Cardiac muscle cell (in vitro differentiated cells and primary cell): ENCODE measurements around the gene SPRYD4. TPM values are rescaled to one million over a fixed set of nuclear protein-coding genes. Genes with fewer than 3 reads are reported as not detected.

Source experiments
- DNase-seq, 2 donors: peaks; one replicate each; pipeline versions ENCODE4 v3.0.0 to v3.0.0-alpha.2; 2010 to 2017; ENCODE audit warnings: low read depth in 1 of 2, low spot score in 1 of 2
- H3K27ac ChIP-seq: fragments of 200-600 bp; sonication (generic); 2 replicates; pipeline ENCODE4 v1.5.1; 2016
- H3K27me3 ChIP-seq: fragments of 200-600 bp; sonication (generic); 2 replicates; pipeline ENCODE4 v1.6.0; 2016; ENCODE audit warnings: control low read depth
- H3K36me3 ChIP-seq: fragments of 200-600 bp; sonication (generic); 2 replicates; pipeline ENCODE4 v1.5.1; 2016; ENCODE audit warnings: control low read depth
- H3K4me1 ChIP-seq: fragments of 200-600 bp; sonication (generic); 2 replicates; pipeline ENCODE4 v1.8.1; 2017; ENCODE audit warnings: low read depth, mild to moderate bottlenecking, mixed run types
- H3K4me3 ChIP-seq: fragments of 200-600 bp; sonication (generic); 2 replicates; pipeline ENCODE4 v1.5.1; 2016; ENCODE audit warnings: mild to moderate bottlenecking
- H3K9me3 ChIP-seq: fragments of 200-600 bp; sonication (generic); 2 replicates; pipeline ENCODE4 v1.5.1; 2017; ENCODE audit warnings: low read depth, mild to moderate bottlenecking, control low read depth
- polyA plus RNA-seq: library from polyadenylated mRNA; unstranded; fragments of >200 nt; fragmentation: Nextera tagmentation; extraction: Ambion mirVana; gene quantifications from 2 replicates; pipeline ENCODE4 v1.2.1, GENCODE V29; 2016
- total RNA-seq: library from RNA; depleted of rRNA; stranded (reverse); fragments of >200 nt; gene quantifications from 2 replicates; pipeline ENCODE4 v1.2.3, GENCODE V29; 2016
- TF ChIP-seq, protein P1 (sequence below): IDR thresholded peaks from 2 replicates; pipeline ENCODE4 v1.5.1; 2012; ENCODE audit warnings: low read depth, mild to moderate bottlenecking, low read length

SPRYD4 gene
- total and polyA plus RNA-seq, 2 experiments from 2014 or later, result 4.4 to 4.9 TPM

DNA sequence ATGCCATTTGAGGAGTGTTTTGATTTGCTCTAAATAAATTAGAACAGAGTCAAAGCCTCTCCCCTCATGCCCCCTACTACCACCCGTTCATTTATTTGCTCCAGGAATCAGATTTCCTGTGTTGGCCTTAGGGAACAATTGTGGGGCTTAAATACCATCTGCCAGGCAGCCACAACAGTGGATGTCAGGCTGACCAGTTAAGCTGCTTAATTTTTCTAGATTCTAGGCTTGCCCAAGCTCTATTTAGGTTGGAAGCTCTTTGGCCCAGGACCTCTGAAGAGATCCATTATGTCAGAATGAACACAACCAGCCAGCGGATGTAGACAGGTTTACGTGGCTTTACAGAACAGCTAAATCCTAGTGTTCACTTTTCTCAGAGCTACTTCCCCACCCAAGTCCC lies 18.1 kb upstream of the SPRYD4 start:
- DNase-seq, result no peak

DNA sequence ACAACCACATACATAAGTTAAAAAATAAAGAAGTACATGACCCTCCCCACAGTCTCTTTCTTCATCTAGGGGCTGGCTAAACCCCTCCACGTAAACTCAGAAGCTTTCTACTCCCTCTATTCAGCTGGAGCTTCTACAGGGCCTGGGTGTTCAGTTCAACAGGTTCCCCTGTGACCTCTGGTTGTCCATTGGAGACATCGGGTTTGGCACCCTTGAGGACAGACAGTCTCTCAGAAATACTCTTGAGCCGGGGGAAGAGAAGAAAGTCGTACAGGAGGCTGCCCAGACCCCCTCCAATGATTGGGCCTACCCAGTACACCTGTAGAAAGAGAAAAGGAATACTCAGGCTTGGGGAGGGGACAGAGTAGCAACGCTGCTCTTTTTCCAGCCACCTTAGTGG lies 17.2 kb upstream of the SPRYD4 start:
- no peaks in the 10 kb centered on the region for H3K36me3 ChIP-seq
- no peak for DNase-seq
- H3K4me1 ChIP-seq, result no peaks in the 10 kb centered on the region
- H3K27ac ChIP-seq, result no peak overlapping the region
- H3K27me3 ChIP-seq, result no peaks in the 10 kb centered on the region
- H3K4me3 ChIP-seq, result no peak overlapping the region
- no peaks in the 10 kb centered on the region for H3K9me3 ChIP-seq
- TF ChIP-seq, protein P1, sequence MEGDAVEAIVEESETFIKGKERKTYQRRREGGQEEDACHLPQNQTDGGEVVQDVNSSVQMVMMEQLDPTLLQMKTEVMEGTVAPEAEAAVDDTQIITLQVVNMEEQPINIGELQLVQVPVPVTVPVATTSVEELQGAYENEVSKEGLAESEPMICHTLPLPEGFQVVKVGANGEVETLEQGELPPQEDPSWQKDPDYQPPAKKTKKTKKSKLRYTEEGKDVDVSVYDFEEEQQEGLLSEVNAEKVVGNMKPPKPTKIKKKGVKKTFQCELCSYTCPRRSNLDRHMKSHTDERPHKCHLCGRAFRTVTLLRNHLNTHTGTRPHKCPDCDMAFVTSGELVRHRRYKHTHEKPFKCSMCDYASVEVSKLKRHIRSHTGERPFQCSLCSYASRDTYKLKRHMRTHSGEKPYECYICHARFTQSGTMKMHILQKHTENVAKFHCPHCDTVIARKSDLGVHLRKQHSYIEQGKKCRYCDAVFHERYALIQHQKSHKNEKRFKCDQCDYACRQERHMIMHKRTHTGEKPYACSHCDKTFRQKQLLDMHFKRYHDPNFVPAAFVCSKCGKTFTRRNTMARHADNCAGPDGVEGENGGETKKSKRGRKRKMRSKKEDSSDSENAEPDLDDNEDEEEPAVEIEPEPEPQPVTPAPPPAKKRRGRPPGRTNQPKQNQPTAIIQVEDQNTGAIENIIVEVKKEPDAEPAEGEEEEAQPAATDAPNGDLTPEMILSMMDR, result no peak

More for the DNA sequence above, 18.1 kb upstream of the SPRYD4 start:
- TF ChIP-seq, protein P1, result no peak
- no peaks in the 10 kb centered on the region for H3K4me1 ChIP-seq
- no peaks in the 10 kb centered on the region for H3K27me3 ChIP-seq
- H3K4me3 ChIP-seq, result no peak overlapping the region
- no peaks in the 10 kb centered on the region for H3K36me3 ChIP-seq
- H3K27ac ChIP-seq, result no peak overlapping the region
- no peaks in the 10 kb centered on the region for H3K9me3 ChIP-seq

DNA sequence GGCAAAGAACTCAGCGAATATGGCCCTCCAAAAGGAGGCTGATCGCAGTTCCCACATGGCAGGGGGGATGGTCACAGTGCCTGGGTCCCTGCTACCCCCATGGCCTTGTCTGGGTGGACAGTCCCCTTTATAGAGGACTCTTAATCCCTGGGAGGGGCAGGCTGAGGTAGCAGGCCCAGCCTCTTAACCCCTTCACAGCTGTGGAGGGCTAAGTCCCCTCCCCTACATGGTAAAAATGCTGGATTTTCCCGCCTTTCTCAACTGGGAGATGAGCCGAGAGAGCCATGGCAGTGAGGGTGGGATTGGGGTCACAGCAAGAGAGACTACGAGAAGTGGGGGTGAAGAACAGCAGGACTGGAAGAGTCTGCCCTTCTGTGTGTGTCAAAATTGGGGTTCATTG lies 13.8 kb upstream of the SPRYD4 start, which contains the start of gene MIP:
Gene MIP (minus strand): TSS at position 101 of the 400 bp plus-strand sequence. CDS start 44 bp downstream, at position 57.
- H3K9me3 ChIP-seq, result no peaks in the 10 kb centered on the region
- no peak for DNase-seq
- TF ChIP-seq, protein P1, result no peak

DNA sequence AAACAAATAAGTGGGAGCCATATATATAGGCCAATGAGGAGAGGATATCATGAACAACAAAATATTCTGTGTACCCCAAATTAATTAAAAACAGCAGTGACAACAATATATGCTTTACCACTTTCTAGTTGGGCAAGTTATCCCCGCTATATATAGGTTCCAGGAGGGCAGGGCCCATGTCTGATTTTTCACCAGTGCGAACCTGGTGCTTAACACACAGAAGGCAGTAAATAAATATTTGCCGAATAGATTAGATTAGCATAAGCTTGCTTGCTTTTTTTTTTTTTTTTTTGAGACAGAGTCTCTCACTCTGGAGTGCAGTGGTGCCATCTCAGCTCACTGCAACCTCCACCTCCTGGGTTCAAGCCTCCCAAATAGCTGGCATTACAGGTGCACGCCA lies 10.6 kb upstream of the SPRYD4 start:
- Histone ChIP-seq H3K4me1 (no peaks in the 10 kb centered on the region), H3K9me3 (no peaks in the 10 kb centered on the region), H3K27me3 (no peaks in the 10 kb centered on the region), H3K27ac (no peak overlapping the region), H3K36me3 (no peaks in the 10 kb centered on the region), H3K4me3 (no peak overlapping the region)
- DNase-seq, result no peak
- TF ChIP-seq, protein P1, result no peak

More for the DNA sequence above, 13.8 kb upstream of the SPRYD4 start, which contains the start of gene MIP:
- no peaks in the 10 kb centered on the region for H3K4me1 ChIP-seq
- no peak within 1 kb of the TSS for H3K27ac ChIP-seq
- H3K36me3 ChIP-seq, result no peaks in the 10 kb centered on the region
- no peaks in the 10 kb centered on the region for H3K27me3 ChIP-seq
- no peak within 1 kb of the TSS for H3K4me3 ChIP-seq

DNA sequence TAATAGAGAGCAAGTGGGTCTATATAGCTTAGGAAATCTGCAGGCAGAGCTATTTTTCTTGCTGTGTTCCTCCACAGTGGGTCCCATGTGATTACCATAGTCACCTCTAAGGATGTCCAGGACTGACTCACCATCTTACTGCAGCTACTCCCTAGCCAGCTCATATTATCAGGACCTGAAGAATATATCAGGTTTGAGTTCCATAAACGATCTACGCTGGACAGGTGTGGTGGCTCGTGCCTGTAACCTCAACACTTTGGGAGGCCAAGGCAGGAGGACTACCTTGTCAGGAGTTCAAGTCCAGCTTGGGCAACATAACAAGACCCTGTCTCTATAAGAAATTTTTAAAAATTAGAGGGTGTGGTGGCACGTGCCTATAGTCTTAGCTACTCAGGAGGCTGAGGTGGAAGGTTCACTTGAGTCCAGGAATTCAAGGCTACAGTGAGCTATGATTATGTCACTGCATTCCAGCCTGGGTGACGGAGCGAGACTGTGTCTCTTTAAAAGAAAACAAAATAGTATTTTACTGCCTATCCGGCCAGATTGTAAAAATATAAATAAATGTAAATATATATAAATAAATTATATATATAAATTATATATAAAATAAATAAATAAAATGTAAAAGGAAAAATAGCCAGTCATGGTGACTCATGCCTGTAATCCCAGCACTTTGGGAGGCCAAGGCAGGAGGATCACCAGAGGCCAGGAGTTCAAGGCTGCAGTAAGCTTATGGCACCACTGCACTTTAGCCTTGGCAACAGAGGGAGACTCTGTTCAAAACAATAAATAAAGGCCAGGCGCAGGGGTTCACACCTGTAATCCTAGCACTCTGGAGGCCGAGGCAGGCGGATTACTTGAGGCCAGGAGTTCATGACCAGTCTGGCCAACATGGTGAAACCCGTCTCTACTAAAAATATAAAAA lies 6.9 kb upstream of the SPRYD4 start:
- TF ChIP-seq, protein P1, result no peak
- no peak for DNase-seq
- Histone ChIP-seq H3K9me3 (no peaks in the 10 kb centered on the region), H3K27ac (no peak overlapping the region), H3K27me3 (no peaks in the 10 kb centered on the region), H3K4me3 (no peak overlapping the region), H3K36me3 (no peaks in the 10 kb centered on the region), H3K4me1 (no peaks in the 10 kb centered on the region)
